ENCODE measurements around the gene ARHGAP19.
"Not testable (repeated sequence)": the region's sequence is repeated elsewhere in the genome, so short reads cannot be mapped to it uniquely, and the experiment has no call there.

DNA sequence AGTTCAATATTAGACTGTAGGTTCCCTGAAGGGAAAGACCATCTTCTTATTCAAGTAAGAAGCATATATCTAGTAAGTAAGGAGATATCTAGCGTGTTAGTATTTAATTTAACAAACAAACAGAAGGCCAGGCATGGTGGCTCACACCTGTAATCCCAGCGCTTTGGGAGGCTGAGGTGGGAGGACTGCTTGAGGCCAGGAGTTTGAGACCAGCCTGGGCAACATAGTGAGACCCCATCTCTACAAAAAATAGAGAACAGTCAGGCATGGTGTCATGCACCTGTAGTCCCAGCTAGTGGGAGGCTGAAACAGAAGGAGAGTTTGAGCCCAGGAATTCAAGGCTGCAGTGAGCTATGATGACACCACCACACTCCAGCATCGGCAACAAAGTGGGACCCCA, 27.3 kb downstream of the ARHGAP19 start:
- TF ChIP-seq POLR2A (IDR thresholded peaks at IDR 0.05); POLR2AphosphoS5 (IDR thresholded peaks at IDR 0.05); EP300 (IDR thresholded peaks at IDR 0.05; ENCODE audit: low read depth): not testable (repeated sequence)
- TF ChIP-seq, protein P1, sequence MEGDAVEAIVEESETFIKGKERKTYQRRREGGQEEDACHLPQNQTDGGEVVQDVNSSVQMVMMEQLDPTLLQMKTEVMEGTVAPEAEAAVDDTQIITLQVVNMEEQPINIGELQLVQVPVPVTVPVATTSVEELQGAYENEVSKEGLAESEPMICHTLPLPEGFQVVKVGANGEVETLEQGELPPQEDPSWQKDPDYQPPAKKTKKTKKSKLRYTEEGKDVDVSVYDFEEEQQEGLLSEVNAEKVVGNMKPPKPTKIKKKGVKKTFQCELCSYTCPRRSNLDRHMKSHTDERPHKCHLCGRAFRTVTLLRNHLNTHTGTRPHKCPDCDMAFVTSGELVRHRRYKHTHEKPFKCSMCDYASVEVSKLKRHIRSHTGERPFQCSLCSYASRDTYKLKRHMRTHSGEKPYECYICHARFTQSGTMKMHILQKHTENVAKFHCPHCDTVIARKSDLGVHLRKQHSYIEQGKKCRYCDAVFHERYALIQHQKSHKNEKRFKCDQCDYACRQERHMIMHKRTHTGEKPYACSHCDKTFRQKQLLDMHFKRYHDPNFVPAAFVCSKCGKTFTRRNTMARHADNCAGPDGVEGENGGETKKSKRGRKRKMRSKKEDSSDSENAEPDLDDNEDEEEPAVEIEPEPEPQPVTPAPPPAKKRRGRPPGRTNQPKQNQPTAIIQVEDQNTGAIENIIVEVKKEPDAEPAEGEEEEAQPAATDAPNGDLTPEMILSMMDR (IDR thresholded peaks at IDR 0.05), result not testable (repeated sequence)

All from transverse colon (tissue), 4 donors.